HepG2 (cell line): Measurements from ENCODE around the gene RPS8. TPM values are rescaled to one million over a fixed set of nuclear protein-coding genes. Genes with fewer than 3 reads are reported as not detected.

Experiments used
- ATAC-seq: fragments of 200-7000 bp; cut with Tn5 transposase; 3 replicates; pipeline ENCODE4 v1.9.1; 2020; ENCODE audit warnings: mild to moderate bottlenecking, moderate library complexity
- BruUV-seq: library from RNA; stranded (reverse); fragments of 400-500 nt; replicated peaks from 2 replicates; lab custom pipeline; 2021; lab: Mats Ljungman, UMichigan
- CTCF ChIA-PET: fragments of 300-600 bp; formaldehyde crosslinking; extraction: SDS; loops from one replicate; lab custom pipeline; 2021; ENCODE audit warnings: low total read pairs, inconsistent platforms, low intra/inter-chr PET ratio; lab: Yijun Ruan, JAX
- POLR2A ChIA-PET: fragments of 350-600 bp; sonication (Branson Sonifier 250); formaldehyde crosslinking; loops from one replicate; lab custom pipeline; 2020; ENCODE audit warnings: antibody characterized with exemption, inconsistent platforms; lab: Yijun Ruan, JAX
- DNase-seq: peaks from one replicate; pipeline ENCODE4 v3.0.0-alpha.2; 2015; ENCODE audit warnings: low spot score
- FAIRE-seq: peaks from 3 replicates; lab custom pipeline; 2011; peaks lifted over from hg19 to GRCh38; lab: Jason Lieb, UNC
- H2AFZ ChIP-seq: one replicate; pipeline ENCODE4 v1.6.1; 2011; ENCODE audit warnings: low read length, inconsistent platforms
- H3K27ac ChIP-seq: fragments of 300-600 bp; 3 replicates; pipeline ENCODE4 v1.8.0; 2011; ENCODE audit warnings: mixed run types, mild to moderate bottlenecking, mixed read lengths, low read length, inconsistent platforms; ENCODE audit not compliant: insufficient read depth; ENCODE audit errors: extremely low read length
- H3K27me3 ChIP-seq, 2 experiments: fragments of 200-600 bp in 1 of 2; 2 replicates in 1 of 2; 3 replicates in 1 of 2; pipeline versions ENCODE4 v1.6.0 to v1.8.0; 2011; ENCODE audit warnings: low read length in 2 of 2, mild to moderate bottlenecking in 2 of 2, moderate library complexity in 2 of 2, inconsistent platforms in 1 of 2; ENCODE audit not compliant: insufficient read depth in 2 of 2, control insufficient read depth in 1 of 2
- H3K36me3 ChIP-seq, 2 experiments: fragments of 200-600 bp in 1 of 2; replicated peaks in 1 of 2; 2 replicates in 1 of 2; 3 replicates in 1 of 2; pipeline versions ENCODE4 v1.5.1 to v1.8.0; 2011; ENCODE audit warnings: low read length in 2 of 2, inconsistent platforms in 1 of 2; ENCODE audit not compliant: insufficient read depth in 2 of 2, control insufficient read depth in 1 of 2
- H3K4me1 ChIP-seq: 2 replicates; pipeline ENCODE4 v1.5.1; 2012; ENCODE audit warnings: low read length, inconsistent platforms; ENCODE audit not compliant: insufficient read depth
- H3K4me2 ChIP-seq: 2 replicates; pipeline ENCODE4 v1.6.0; 2011; ENCODE audit warnings: low read depth, low read length, inconsistent platforms
- H3K4me3 ChIP-seq, 3 experiments: fragments of 200-600 bp in 1 of 3; sonication (generic), shearing (Covaris generic) in 1 of 3; replicated peaks in 1 of 3; 2 replicates each; pipeline ENCODE4 v1.5.1; 2011 to 2016; ENCODE audit warnings: low read length in 3 of 3, inconsistent platforms in 2 of 3, low read depth in 2 of 3, mild to moderate bottlenecking in 2 of 3, control low read depth in 1 of 3, mixed read lengths in 1 of 3; ENCODE audit not compliant: insufficient read depth in 1 of 3
- H3K79me2 ChIP-seq: one replicate; pipeline ENCODE4 v1.6.1; 2011; ENCODE audit warnings: low read length, inconsistent platforms; ENCODE audit not compliant: insufficient read depth
- H3K9ac ChIP-seq: 2 replicates; pipeline ENCODE4 v1.6.0; 2011; ENCODE audit warnings: mild to moderate bottlenecking, low read depth, low read length, inconsistent platforms; ENCODE audit not compliant: insufficient read depth
- H3K9me3 ChIP-seq: 2 replicates; pipeline ENCODE4 v1.5.1; 2012; ENCODE audit warnings: mild to moderate bottlenecking, low read length
- H4K20me1 ChIP-seq: 2 replicates; pipeline ENCODE4 v1.6.0; 2011; ENCODE audit warnings: inconsistent platforms, mild to moderate bottlenecking, low read length, moderate library complexity; ENCODE audit not compliant: insufficient read depth
- DNMT3B ChIP-seq: conservative IDR thresholded peaks from 2 replicates; pipeline ENCODE4 v1.6.1; 2016; ENCODE audit warnings: missing biosample characterization, control low read depth
- ETV5 ChIP-seq: IDR thresholded peaks from 2 replicates; pipeline ENCODE4 v1.6.1; 2018; ENCODE audit warnings: missing biosample characterization, missing genetic modification reagents, inconsistent platforms, borderline replicate concordance
- HDAC1 ChIP-seq: sonication (generic); formaldehyde crosslinking; IDR thresholded peaks from 2 replicates; pipeline ENCODE4 v1.5.1; 2020; ENCODE audit warnings: mild to moderate bottlenecking, missing genetic modification reagents
- KDM5B ChIP-seq: sonication (generic); formaldehyde crosslinking; IDR thresholded peaks from 2 replicates; pipeline ENCODE4 v1.4.0; 2020; ENCODE audit warnings: missing genetic modification reagents, mild to moderate bottlenecking, borderline replicate concordance
- MTA1 ChIP-seq: sonication (generic); formaldehyde crosslinking; IDR thresholded peaks from 2 replicates; pipeline ENCODE4 v1.4.0; 2020; ENCODE audit warnings: missing genetic modification reagents, mild to moderate bottlenecking, borderline replicate concordance
- NBN ChIP-seq: fragments of 450-650 bp; conservative IDR thresholded peaks from 2 replicates; pipeline ENCODE4 v1.6.1; 2017
- NR2F6 ChIP-seq, 2 experiments: IDR thresholded peaks; 2 replicates each; pipeline ENCODE4 v1.6.1; 2016; ENCODE audit warnings: antibody characterized with exemption in 1 of 2, mild to moderate bottlenecking in 1 of 2
- PHB2 ChIP-seq: fragments of 450-650 bp; IDR thresholded peaks from 2 replicates; pipeline ENCODE4 v1.6.1; 2018; ENCODE audit not compliant: partially characterized antibody
- PHF20 ChIP-seq: sonication (generic); formaldehyde crosslinking; IDR thresholded peaks from 2 replicates; pipeline ENCODE4 v1.5.0; 2020; ENCODE audit warnings: mild to moderate bottlenecking, missing genetic modification reagents
- SAP130 ChIP-seq: IDR thresholded peaks from 2 replicates; pipeline ENCODE4 v1.6.1; 2016; ENCODE audit warnings: low read depth
- TBP ChIP-seq: sonication (generic); formaldehyde crosslinking; IDR thresholded peaks from 2 replicates; pipeline ENCODE4 v1.5.0; 2020; ENCODE audit warnings: missing genetic modification reagents
- ZNF549 ChIP-seq: sonication (generic); formaldehyde crosslinking; IDR thresholded peaks from 2 replicates; pipeline ENCODE4 v1.5.0; 2020; ENCODE audit warnings: missing genetic modification reagents
- ZNF839 ChIP-seq: sonication (generic); formaldehyde crosslinking; IDR thresholded peaks from 2 replicates; pipeline ENCODE4 v1.4.0; 2020; ENCODE audit warnings: missing genetic modification reagents, mild to moderate bottlenecking, borderline replicate concordance
- WGBS: methylation state at CpG from one replicate; pipeline ENCODE4 v1.1.6; 2017; ENCODE audit warnings: low lambda C conversion rate; 5-methylcytosine and 5-hydroxymethylcytosine counted together
- in situ Hi-C: cut with HindIII; loops from 2 replicates; pipeline ENCODE4 v1.10.0; 2017; ENCODE audit warnings: low pct_unique_long_range_greater_than_20kb; ENCODE audit not compliant: extremely low pct_ligation_motif_present
- intact Hi-C: fragments of 100-400 bp; cut with micrococcal nuclease; formaldehyde crosslinking; loops from one replicate; pipeline ENCODE4 v1.10.0; 2022; ENCODE audit not compliant: unreplicated experiment
- polyA plus RNA-seq, 8 experiments: library from polyadenylated mRNA; depleted of rRNA in 3 of 8; stranded (reverse) in 7 of 8; unstranded in 1 of 8; fragments of >200 nt; fragmentation: Illumina TruSeq in 4 of 8; extraction: Trizol in 4 of 8; gene quantifications; 2 replicates each; pipeline versions ENCODE4 v1.2.1 to v1.2.3, GENCODE V29; 2011 to 2016; ENCODE audit warnings: low read depth in 4 of 8, missing spikeins in 1 of 8, mixed read lengths in 1 of 8; ENCODE audit not compliant: insufficient read depth in 1 of 8
- total RNA-seq, 5 experiments: library from RNA; depleted of rRNA; stranded (reverse); fragments of >200 nt; fragmentation: Illumina TruSeq; extraction: Trizol; gene quantifications; 2 replicates each; pipeline ENCODE4 v1.2.3, GENCODE V29; 2016; ENCODE audit warnings: low read depth in 1 of 5
- TF ChIP-seq, protein P1 (sequence below): sonication (generic); formaldehyde crosslinking; IDR thresholded peaks from 2 replicates; pipeline ENCODE4 v1.4.0; 2020; ENCODE audit warnings: missing genetic modification reagents, borderline replicate concordance

The RPS8 gene
- total and polyA plus RNA-seq, 2 of the 13 experiments (the other 11 are each of a cell fraction or from before 2014, with no cell fraction given), result 2,628 to 2,822 TPM

- intact Hi-C loops, result no loop called here
- H3K4me1 ChIP-seq, result peaks cover 14% of the 10 kb centered on the region
These were observed 27.5 kb upstream of the RPS8 start for GRCh38 chr1:44747878-44748277.

More at GRCh38 chr1:44747878-44748277, 27.5 kb upstream of the RPS8 start:
- Histone ChIP-seq H3K79me2 (peaks cover 19% of the 10 kb centered on the region), H4K20me1 (no peaks in the 10 kb centered on the region), H3K4me3 (no peak overlapping the region), H3K27ac (no peak overlapping the region), H3K9me3 (no peaks in the 10 kb centered on the region), H3K9ac (no peak overlapping the region), H3K4me2 (no peak overlapping the region), H2AFZ (no peak overlapping the region), H3K27me3 (no peaks in the 10 kb centered on the region), H3K36me3 (peaks cover 31 to 57% of the 10 kb centered on the region in 2 experiments)
- FAIRE-seq, result no peak
- ChIA-PET CTCF (no interaction called here), POLR2A (interaction anchor here (1.8 kb wide), 1 partner anchor 28 kb away, joined by 8 read pairs; the partner anchor contains the start of gene RPS8)
- WGBS, result 97% methylated on average over 3 of the region's 3 CpGs
- in situ Hi-C loops, result no loop called here
- no TSS peak for BruUV-seq
- DNase-seq, result no peak
- ATAC-seq, result no peak; the same call in 2 of the 3 replicates
- TF ChIP-seq MTA1, result no peak
- no peak for TF ChIP-seq PHF20 (CRISPR knock-in tag)
- no peak for TF ChIP-seq NBN
- TF ChIP-seq ETV5 (CRISPR knock-in tag), result no peak
- TF ChIP-seq ZNF549, result no peak
- TF ChIP-seq PHB2, result no peak
- TF ChIP-seq DNMT3B (CRISPR knock-in tag), result no peak
- TF ChIP-seq, protein P1, sequence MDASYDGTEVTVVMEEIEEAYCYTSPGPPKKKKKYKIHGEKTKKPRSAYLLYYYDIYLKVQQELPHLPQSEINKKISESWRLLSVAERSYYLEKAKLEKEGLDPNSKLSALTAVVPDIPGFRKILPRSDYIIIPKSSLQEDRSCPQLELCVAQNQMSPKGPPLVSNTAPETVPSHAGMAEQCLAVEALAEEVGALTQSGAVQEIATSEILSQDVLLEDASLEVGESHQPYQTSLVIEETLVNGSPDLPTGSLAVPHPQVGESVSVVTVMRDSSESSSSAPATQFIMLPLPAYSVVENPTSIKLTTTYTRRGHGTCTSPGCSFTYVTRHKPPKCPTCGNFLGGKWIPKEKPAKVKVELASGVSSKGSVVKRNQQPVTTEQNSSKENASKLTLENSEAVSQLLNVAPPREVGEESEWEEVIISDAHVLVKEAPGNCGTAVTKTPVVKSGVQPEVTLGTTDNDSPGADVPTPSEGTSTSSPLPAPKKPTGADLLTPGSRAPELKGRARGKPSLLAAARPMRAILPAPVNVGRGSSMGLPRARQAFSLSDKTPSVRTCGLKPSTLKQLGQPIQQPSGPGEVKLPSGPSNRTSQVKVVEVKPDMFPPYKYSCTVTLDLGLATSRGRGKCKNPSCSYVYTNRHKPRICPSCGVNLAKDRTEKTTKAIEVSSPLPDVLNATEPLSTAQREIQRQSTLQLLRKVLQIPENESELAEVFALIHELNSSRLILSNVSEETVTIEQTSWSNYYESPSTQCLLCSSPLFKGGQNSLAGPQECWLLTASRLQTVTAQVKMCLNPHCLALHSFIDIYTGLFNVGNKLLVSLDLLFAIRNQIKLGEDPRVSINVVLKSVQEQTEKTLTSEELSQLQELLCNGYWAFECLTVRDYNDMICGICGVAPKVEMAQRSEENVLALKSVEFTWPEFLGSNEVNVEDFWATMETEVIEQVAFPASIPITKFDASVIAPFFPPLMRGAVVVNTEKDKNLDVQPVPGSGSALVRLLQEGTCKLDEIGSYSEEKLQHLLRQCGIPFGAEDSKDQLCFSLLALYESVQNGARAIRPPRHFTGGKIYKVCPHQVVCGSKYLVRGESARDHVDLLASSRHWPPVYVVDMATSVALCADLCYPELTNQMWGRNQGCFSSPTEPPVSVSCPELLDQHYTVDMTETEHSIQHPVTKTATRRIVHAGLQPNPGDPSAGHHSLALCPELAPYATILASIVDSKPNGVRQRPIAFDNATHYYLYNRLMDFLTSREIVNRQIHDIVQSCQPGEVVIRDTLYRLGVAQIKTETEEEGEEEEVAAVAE (CRISPR knock-in tag), result no peak
- TF ChIP-seq ZNF839, result no peak
- TF ChIP-seq KDM5B (CRISPR knock-in tag), result no peak
- TF ChIP-seq NR2F6 (IDR thresholded peaks at IDR 0.05), result no peak
- TF ChIP-seq NR2F6 (CRISPR knock-in tag; IDR thresholded peaks at IDR 0.05), result no peak
- no peak for TF ChIP-seq TBP (CRISPR knock-in tag)
- TF ChIP-seq HDAC1, result no peak
- no peak for TF ChIP-seq SAP130 (CRISPR knock-in tag)
